NCI-H345 treated with DMSO at 0.1 percent for 48 hours (cell line): ENCODE results near the gene SMYD1.

Source experiments
- DNase-seq: peaks from one replicate; lab custom pipeline; 2025; ENCODE audit not compliant: unreplicated experiment; lab: John Stamatoyannopoulos, UW

Gene SMYD1

DNA sequence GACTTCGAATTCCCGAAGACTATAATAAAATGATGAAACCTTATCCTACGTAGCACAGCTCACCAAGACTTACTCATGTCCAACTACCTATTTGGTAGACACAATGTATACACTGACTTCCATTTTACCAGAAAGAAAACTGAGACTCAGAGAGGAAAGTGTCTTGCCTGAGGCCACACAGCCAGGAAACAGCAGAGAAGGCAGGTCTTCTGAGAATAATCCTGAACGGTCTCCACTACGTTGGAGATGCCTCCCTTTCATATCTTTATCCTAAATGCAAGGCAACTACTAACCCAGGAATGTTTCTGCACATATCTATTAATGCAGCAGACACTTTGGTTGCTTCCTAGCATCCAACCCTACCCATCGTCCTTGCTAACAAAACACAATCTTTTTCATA is 72.2 kb downstream of the SMYD1 start:
- no peak for DNase-seq

GRCh38 chr2:88141952-88142351 is 74.3 kb downstream of the SMYD1 start:
- no peak for DNase-seq

DNA sequence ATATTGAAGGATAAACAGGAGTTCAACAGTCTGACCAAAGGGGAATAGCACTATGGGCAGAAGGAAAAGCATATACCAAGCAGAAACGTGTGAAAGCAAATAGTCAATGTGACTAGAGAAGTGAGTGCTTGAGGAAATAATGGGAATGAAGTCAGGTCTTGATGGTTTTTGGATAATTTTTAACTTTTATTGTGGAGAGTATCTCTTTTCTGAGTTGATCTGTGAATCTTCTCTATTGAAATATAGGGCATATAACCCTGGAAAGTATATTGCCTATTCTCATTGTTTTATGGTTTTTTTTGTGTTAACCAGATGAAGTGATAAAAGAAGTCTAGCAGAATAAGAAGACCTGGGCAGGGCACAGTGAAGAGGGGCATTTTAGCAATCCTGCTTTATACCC is 76.6 kb downstream of the SMYD1 start:
- DNase-seq: no peak

DNA sequence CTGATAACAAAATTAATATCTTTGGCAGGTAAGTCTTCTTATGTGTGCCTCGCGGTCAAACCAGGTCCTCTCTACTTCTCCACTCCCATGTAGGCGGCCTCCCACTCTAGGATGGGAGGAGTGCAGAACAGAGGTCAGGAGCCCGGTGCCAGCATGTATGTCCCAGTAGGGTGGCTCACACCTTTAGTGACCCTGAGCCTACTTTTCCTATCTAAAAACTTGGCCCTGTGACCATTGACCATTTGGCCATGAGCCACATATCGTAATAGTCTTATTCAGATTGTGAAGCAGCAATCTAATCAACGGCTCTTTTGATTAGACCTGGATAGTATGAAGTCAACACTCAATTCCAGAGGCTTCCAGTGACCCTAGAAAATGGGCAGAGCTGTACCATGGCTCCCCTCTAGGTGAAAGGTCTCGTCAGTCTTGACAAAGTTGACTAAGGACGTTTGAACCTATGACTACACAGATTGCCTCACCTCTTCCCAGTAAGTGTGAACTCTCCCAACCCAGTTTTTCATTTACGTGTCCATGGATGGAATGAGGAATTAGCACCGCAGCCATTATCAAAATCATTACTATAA is 77.4 kb downstream of the SMYD1 start:
- DNase-seq: no peak

GRCh38 chr2:88146590-88146989 is 79.0 kb downstream of the SMYD1 start:
- no peak for DNase-seq

- no peak for DNase-seq
These were observed 79.5 kb downstream of the SMYD1 start for GRCh38 chr2:88147145-88147544.

GRCh38 chr2:88148929-88149438 is 81.4 kb downstream of the SMYD1 start:
- no peak for DNase-seq

DNA sequence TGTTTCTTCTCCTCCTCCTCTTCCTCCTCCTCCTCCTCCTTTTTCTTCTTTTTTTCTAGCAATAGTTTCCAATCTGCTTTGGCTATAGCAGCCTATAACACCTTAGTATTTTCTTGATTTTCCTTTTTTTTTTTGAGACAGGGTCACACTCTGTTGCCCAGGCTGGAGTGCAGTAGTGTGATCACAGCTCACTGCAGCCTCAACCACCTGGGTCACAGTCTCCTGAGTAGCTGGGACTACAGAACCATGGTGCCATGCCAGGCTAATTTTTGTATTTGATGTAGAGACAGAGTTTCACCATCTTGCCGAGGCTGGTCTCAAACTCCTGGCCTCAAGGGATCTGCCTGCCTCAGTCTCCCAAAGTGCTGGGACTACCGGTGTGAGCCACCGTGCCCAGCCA is 91.9 kb downstream of the SMYD1 start:
- no peak for DNase-seq

DNA sequence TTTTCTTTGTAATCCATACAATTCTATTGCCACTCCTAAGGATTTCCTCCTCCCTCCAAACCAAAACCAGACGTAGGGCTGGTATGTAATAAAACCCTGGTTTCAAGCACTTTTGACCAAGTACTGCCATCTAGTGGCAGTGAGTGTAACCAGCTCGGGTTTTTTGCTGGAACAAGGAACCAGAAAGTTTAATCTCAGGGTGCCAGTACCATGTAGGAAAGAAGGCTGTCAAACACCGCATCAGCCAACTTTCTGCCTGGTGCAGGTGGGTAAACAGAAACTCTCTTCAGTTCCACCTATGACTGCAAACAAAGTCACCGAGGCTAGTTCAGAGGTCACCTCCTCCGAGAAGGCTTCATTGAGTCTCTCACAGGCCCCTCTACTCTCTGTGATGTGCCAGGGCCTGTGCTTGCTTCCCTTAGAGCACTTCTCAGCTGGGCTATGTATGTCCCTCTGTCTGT is 92.4 kb downstream of the SMYD1 start:
- peak; percentile 28 for DNase-seq

DNA sequence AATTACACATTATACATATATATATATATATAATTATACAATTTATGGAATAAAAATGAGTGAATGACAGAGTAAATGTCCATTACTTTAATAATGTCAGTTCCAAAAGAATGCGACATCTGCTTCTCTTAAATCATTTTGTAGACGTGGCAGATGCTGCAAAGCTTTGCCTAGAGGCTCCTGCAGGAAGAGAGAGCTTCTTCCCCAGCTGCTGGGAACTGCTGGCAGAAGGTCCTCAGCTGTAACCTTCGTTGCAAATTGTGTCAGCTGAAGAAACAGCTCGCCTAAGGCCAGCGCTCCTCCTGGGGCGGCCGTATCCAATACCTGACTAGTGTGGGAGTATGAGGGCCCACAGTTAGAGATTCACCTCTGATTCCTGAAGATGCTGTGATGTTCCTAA is 92.9 kb downstream of the SMYD1 start:
- DNase-seq: no peak

GRCh38 chr2:88161446-88162244 is 94.0 kb downstream of the SMYD1 start:
- DNase-seq: no peak
